Thoracic aorta (tissue), 2 donors: ENCODE measurements around the gene CTNNA3. TPM values are rescaled to one million over a fixed set of nuclear protein-coding genes. Genes with fewer than 3 reads are reported as not detected.

Source experiments
- ATAC-seq: fragments of 150-250 bp; one replicate; pipeline ENCODE4 v1.8.0; 2017; ENCODE audit warnings: low read depth; ENCODE audit not compliant: insufficient number of reproducible peaks, low FRiP score
- DNase-seq: peaks from one replicate; pipeline ENCODE4 v3.0.0-alpha.2; 2020; ENCODE audit warnings: low spot score
- H3K27ac ChIP-seq, 2 donors: fragments of 200-600 bp; sonication (generic); 1 replicate in 1 of 2; 2 replicates in 1 of 2; pipeline ENCODE4 v1.5.1; 2016; ENCODE audit warnings: mild to moderate bottlenecking in 2 of 2, moderate library complexity in 2 of 2
- H3K27me3 ChIP-seq: fragments of 200-600 bp; sonication (generic); replicated peaks from 2 replicates; pipeline ENCODE4 v1.6.0; 2016; ENCODE audit warnings: mild to moderate bottlenecking; ENCODE audit not compliant: insufficient read depth
- H3K36me3 ChIP-seq: fragments of 200-600 bp; sonication (generic); one replicate; pipeline ENCODE4 v1.5.1; 2016
- H3K4me1 ChIP-seq, 2 donors: fragments of 200-600 bp; sonication (generic); 1 replicate in 1 of 2; 2 replicates in 1 of 2; pipeline versions ENCODE4 v1.5.1 to v1.6.0; 2016; ENCODE audit warnings: low read depth in 2 of 2, mild to moderate bottlenecking in 1 of 2; ENCODE audit not compliant: control insufficient read depth in 1 of 2
- H3K4me3 ChIP-seq: fragments of 200-600 bp; sonication (generic); 2 replicates; pipeline ENCODE4 v1.5.1; 2016; ENCODE audit warnings: mild to moderate bottlenecking
- H3K9me3 ChIP-seq: fragments of 200-600 bp; sonication (generic); 2 replicates; pipeline ENCODE4 v1.5.1; 2016
- CTCF ChIP-seq: fragments of 200-600 bp; sonication (generic); IDR thresholded peaks from one replicate; pipeline ENCODE4 v1.5.1; 2019; ENCODE audit warnings: antibody characterized with exemption
- total RNA-seq, 2 donors: library from RNA; depleted of rRNA; stranded (reverse); fragments of >200 nt; gene quantifications; one replicate each; pipeline versions ENCODE4 v1.1.0 to v1.2.3, GENCODE V29; 2016

Gene CTNNA3
- total RNA-seq, 2 donors from 2014 or later = 0.95 to 1.2 TPM

- Histone ChIP-seq H3K36me3 (no peaks in the 10 kb centered on the region), H3K27ac (no peak overlapping the region), H3K9me3 (no peaks in the 10 kb centered on the region), H3K4me3 (no peak overlapping the region), H3K4me1 (no peaks in the 10 kb centered on the region), H3K27me3 (no peaks in the 10 kb centered on the region)
- DNase-seq (no peak), ATAC-seq (no peak)
- no peak for TF ChIP-seq CTCF
Measured at GRCh38 chr10:66760941-66761340, 935.1 kb downstream of the CTNNA3 start.

- no peaks in the 10 kb centered on the region for H3K9me3 ChIP-seq
- no peaks in the 10 kb centered on the region for H3K4me1 ChIP-seq
- no peaks in the 10 kb centered on the region for H3K36me3 ChIP-seq
- H3K27ac ChIP-seq = no peak overlapping the region
- no peak overlapping the region for H3K4me3 ChIP-seq
- no peak for TF ChIP-seq CTCF
- DNase-seq (no peak), ATAC-seq (no peak)
- no peaks in the 10 kb centered on the region for H3K27me3 ChIP-seq
Measured at GRCh38 chr10:66755474-66755873, 940.5 kb downstream of the CTNNA3 start.

GRCh38 chr10:66752714-66753113 is 943.3 kb downstream of the CTNNA3 start:
- Histone ChIP-seq H3K4me1 (no peaks in the 10 kb centered on the region), H3K27me3 (no peaks in the 10 kb centered on the region), H3K4me3 (no peak overlapping the region), H3K27ac (no peak overlapping the region), H3K36me3 (no peaks in the 10 kb centered on the region), H3K9me3 (no peaks in the 10 kb centered on the region)
- no peak for TF ChIP-seq CTCF
- DNase-seq (no peak), ATAC-seq (no peak)

GRCh38 chr10:66748217-66748616 is 947.8 kb downstream of the CTNNA3 start:
- no peak for TF ChIP-seq CTCF
- no peaks in the 10 kb centered on the region for H3K36me3 ChIP-seq
- H3K4me3 ChIP-seq = no peak overlapping the region
- ATAC-seq (no peak), DNase-seq (no peak)
- H3K9me3 ChIP-seq = no peaks in the 10 kb centered on the region
- no peaks in the 10 kb centered on the region for H3K27me3 ChIP-seq
- no peak overlapping the region for H3K27ac ChIP-seq
- no peaks in the 10 kb centered on the region for H3K4me1 ChIP-seq

- H3K9me3 ChIP-seq = no peaks in the 10 kb centered on the region
- no peak overlapping the region for H3K27ac ChIP-seq
- no peaks in the 10 kb centered on the region for H3K36me3 ChIP-seq
- TF ChIP-seq CTCF = no peak
- ATAC-seq = no peak
- no peak overlapping the region for H3K4me3 ChIP-seq
- no peaks in the 10 kb centered on the region for H3K27me3 ChIP-seq
- no peaks in the 10 kb centered on the region for H3K4me1 ChIP-seq
- DNase-seq = no peak
Measured at GRCh38 chr10:66747451-66747850, 948.5 kb downstream of the CTNNA3 start.
